Inflammatory macrophage (primary cell): ENCODE results near the gene AP3M1.
A peak's percentile ranks its signal among the peaks of the same experiment; 100 is the strongest.

Source experiments
- DNase-seq, 2 donors: peaks; one replicate each; pipeline ENCODE4 v3.0.0-alpha.2; 2020 to 2022

AP3M1 gene

DNA sequence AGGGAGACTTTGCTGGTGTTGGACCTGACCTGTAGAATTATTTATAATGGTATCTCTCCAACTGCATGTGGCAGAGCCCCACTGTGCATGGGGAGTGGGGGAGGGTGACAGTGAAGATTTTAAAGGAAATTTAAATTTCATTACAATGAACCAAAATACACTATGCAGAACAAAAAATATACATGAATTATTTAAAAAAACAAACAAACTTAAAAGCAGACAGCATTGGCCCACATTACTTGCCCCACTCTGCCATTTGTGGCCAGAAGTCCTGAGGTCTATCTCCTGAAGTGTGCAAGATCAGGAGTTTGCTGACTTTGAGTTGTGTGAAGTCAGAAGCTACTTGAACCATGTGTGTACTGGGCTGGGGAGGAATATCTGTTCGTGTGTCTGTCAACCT is 40.5 kb downstream of the AP3M1 start:
- DNase-seq, result no peak

DNA sequence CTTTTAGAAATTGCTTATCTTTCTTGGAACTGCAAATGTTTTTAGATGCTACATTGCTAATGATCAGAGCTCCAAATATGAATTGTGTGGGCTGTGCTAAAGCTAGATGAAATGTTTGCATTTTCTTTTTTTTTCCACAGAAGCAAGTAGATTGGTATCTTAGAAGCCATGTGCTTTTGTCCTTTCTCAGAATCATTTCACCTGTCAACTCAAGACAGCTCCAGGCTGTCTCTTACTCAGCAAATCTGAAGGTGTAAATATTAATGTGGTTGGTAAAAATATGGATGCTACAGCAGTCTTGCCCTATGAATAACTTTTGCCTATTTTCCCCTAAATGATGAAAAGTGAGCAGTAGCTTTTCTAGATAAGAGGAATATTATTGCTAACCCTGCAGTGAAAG is 41.2 kb downstream of the AP3M1 start:
- DNase-seq, result no peak

DNA sequence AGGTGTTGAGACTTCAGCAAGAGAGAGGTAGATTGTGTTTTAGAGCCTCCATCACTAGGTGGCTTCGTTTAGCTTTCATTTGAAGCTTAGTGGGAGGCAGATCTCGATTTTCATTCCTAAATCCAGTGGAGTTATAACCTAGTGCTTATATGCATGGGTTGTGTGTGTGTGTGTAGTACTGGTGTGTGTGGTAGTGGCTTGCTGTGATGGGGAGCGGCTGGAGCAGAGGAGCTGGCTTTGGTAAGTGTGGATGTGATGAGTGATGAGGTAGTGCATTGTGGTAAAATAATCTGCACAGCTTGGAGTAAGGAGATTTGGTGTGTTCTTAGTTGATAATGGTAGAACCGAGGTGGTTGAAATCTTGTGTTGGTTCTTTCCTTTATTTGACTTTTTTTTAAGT is 43.2 kb downstream of the AP3M1 start:
- DNase-seq, result no peak

DNA sequence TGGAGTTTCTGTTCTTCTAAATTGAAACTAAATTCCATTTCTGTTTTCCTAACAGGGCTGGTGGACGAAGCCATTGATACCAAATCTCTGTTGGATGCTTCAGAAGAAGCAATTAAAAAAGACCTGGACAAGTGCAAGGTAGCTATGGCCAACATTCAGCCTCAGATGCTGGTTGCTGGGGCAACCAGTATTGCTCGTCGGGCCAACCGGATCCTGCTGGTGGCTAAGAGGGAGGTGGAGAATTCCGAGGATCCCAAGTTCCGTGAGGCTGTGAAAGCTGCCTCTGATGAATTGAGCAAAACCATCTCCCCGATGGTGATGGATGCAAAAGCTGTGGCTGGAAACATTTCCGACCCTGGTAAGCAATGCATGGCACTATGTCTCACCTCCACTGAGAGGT is 45.6 kb downstream of the AP3M1 start:
- DNase-seq, result no peak

DNA sequence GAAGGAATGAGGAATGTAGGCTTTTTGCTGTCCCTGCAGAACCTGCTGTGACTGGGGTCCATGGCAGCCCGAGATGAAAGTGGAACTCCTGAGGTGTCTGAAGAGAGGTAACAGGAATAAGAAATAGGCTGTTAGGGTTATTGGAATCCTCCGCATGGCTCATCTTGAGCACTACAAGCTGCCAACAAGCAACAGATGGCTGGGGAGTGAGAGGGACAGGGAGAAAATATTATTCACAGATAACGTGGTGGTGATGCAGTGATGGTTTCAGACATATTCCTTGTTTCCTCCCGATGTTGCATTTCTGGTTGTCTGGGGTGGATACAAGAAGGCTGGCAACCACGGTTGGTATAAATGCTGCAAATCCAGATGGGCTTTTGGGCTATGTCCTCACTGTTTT is 46.1 kb downstream of the AP3M1 start:
- DNase-seq, result no peak

DNA sequence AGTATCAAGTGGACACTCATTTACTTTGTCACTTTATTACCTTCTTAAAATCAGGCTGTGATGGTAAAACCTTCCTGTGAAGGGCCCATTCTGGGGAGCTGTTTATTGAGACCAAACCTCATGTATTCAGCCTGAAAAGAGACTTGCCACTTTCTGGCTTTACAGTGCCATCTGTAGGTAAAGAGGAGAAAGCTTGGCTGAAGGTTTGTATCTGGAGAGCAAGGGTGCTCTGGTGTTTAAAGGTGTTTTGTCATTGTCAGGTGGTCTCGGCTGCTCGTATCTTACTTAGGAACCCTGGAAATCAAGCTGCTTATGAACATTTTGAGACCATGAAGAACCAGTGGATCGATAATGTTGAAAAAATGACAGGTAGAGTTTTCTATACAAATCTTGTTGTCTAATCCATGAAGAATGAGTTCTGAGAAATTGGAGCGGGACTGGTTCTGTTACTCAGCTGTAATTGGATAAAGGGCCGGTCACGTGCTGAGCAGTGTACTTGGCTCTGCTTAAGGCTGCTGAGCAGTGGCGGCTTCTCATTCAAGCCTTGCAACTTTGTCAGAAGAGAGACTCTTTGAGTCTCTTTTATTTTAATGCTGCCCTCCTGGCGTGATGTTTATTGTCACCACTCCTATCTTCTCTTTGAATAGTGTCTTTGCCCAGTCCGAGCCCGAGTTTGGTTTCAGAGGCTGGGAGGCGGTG is 46.9 kb downstream of the AP3M1 start:
- peak in 1 of 2 donors; percentile 13 for DNase-seq

DNA sequence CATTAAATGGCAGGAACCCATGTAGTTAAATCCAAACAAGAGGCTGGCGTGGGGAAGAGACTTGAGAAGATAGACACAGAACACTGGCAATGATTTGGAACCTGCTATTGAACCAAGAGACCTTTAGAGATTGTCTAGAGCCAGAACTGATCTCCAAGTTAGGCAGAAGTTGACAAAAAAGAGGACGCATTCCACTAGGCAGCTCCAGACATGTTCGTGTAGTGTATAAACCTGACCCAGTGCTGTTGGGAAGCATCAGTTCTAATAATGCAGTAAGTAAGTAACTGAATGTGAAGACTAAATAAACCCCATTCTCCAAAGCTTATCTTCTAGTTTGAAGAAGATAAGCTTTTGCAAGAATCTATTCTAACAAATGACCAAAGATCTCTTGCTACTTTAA is 50.8 kb downstream of the AP3M1 start:
- no peak for DNase-seq

DNA sequence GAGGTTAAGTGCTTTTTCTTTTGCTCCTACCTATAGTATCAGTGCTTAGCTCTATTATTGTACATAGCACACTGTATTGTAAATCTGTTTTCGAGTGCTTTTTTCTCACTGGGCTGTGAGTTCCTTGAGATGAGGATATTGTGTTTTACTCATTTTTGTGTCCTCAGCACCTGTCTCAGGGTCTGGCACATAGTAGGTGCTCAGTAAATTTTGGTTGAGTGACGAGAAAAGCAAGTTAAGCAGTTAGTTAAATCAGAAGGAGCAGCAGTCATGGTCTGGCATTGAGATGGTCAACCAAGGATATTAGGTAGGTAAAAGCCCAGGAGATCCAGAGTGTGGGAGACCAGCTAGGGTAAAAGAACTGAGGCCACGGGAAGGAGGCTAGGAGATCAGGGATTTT is 51.2 kb downstream of the AP3M1 start:
- DNase-seq, result no peak

DNA sequence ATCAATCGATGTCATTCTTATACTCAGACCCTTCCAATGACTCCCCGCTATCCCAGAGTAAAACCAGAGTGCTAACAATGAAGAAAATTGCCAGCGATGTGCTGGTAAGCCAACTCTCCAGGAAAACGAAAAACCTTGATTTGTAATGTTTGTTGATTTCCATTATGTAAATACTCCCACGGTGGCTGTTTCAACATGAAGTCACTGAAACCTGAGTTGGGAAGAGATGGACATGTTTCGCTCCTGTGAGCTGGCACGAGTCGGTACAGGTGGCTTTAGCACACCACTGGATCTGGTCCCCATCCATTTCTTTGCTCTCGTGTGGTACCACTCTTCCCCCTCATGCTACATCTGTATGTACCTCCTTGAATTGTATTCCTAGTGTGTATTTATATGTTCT is 52.9 kb downstream of the AP3M1 start:
- DNase-seq, result no peak

DNA sequence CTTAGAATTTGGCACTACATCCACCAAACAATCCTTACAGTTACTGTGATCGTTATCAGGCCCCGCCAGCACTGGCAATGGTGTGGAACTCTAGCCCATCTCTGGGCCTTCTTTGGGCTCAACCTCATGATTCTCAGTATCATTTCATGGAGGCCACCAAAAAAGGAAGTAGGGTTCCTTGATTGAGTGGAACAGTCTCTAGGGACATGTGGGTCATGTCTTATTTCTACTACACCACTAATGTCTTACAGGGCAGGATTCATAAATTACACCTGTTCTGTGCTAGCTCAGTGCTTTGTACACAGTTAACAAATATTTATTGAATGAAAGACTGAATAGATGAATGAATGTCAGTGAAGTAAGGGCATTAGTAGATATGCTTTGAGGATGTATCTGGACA is 53.9 kb downstream of the AP3M1 start:
- no peak for DNase-seq

DNA sequence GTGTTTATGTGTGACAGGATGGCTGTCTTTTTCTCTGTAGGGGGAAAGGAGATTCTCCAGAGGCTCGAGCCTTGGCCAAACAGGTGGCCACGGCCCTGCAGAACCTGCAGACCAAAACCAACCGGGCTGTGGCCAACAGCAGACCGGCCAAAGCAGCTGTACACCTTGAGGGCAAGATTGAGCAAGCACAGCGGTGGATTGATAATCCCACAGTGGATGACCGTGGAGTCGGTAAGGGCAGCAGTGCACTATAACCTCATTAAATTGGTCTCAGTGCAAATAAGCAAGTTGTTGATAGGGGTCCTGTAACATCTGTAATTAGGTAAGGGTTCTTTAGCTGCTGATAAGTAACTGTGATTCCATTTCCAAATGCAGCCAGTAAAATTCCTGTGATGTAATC is 56.4 kb downstream of the AP3M1 start:
- no peak for DNase-seq

DNA sequence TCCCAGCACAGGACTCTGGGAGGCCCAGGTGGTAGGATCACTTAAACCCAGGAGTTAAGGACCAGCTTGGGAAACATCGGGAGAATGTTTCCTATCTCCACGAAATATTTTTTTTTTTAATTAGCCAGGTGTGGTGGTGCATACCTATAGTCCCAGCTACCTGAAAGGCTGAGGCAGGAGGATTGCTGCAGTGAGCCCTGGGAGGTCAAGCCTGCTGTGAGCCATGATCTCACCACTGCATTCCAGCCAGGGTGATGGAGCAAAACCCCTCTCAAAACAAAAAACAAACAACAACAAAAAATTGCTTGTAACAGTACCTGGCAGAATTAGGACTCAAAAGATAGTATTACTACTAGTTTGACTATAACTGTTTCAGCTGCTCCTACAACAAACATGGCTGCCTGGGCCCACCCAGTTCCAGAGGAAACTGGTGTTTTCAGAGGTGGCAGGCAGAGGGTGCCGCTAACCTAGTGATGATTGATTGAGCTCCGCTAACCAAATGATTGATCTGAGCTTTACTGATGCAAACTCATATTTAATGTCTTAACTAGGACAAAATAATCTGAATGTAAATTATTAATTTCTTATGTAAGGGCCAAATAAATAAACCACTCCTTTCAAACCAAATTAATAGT is 57.0 kb downstream of the AP3M1 start:
- no peak for DNase-seq

DNA sequence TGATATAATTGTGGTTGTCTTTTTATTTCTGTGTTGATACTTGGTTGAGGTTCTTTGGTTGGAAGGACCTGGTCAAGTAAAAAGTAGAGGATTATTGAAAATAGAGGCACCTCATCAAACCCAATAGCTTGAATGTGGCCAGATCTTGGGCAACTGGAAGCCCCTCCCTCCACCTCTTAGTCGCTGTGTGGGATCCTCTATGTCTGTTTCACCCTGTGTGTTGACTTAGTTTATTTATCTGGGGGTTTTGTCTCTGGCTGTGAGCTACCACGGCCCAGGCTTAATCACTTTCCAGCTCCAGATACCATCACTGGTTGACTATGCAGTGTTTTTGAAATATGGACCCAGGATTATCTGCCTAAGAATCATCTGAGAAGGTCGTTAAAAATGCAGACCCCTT is 58.3 kb downstream of the AP3M1 start:
- DNase-seq, result no peak

DNA sequence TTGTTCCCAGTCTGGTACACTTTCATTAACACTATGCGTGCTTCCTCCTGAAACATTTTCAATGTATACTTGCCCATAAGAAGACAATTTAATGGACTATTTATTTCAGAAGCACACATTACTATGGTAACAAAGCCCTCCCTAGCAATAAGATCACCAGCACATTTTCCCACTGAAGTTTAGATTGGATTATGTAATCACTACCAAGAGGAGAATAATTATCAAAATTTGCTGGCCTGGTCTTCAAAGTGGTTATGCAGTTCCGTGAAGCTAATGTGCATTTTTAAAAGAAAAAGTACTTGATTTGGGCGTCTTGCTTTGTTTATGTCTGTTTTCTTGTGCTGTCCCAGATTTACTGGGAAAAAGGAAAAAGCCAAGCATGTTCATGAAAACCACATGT is 61.9 kb downstream of the AP3M1 start:
- DNase-seq, result no peak

DNA sequence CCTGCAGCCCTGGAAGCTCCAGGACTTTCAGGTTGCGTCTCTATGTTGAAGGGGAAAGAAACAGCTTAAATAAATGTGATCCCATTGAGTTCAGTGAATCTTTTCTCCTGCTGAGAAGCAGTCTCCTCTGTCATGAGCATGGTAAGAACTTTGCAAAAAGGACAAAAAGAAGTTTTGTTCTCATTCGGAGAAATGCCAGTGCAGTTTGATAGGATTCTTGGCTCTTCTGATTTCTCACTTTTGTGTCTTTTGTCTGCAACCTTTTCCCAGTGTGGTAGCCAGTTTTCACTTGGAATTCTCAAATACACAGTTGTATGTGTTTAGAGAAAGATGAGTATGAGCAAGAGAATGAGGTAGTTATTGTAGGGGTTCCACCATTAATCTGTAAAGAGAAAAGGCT is 64.3 kb downstream of the AP3M1 start:
- DNase-seq, result no peak

DNA sequence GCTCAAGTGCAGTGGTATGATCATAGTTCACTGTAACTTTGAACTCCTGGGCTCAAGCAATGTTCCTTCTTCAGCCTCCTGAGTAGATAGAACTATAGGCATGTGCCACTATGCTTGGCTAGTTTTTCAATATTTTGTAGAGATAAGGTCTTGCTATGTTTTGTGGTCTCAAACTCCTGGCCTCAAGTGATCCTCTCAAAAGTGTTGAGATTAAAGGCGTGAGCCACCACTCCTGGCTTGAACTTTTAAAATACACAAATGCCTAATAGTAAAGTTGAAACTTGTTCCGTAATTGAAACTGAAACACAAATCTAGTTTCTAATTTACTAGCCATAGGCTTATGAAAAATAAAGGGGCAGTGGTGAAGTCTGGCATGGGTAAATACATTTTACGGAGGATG is 65.7 kb downstream of the AP3M1 start:
- no peak for DNase-seq

DNA sequence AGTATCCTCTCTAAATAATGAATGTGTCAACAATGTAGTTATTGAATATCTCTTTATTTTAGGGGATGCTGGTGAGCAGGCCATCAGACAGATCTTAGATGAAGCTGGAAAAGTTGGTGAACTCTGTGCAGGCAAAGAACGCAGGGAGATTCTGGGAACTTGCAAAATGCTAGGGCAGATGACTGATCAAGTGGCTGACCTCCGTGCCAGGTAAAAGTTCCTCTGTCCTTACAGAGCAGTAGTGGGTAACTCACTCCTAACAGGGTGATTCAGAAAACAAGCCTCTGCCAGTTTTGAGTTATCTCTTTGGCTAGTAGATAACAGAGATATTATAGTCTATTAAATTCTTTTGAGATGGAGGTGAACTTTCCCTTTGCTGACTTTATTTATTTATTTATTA is 67.3 kb downstream of the AP3M1 start:
- no peak for DNase-seq

DNA sequence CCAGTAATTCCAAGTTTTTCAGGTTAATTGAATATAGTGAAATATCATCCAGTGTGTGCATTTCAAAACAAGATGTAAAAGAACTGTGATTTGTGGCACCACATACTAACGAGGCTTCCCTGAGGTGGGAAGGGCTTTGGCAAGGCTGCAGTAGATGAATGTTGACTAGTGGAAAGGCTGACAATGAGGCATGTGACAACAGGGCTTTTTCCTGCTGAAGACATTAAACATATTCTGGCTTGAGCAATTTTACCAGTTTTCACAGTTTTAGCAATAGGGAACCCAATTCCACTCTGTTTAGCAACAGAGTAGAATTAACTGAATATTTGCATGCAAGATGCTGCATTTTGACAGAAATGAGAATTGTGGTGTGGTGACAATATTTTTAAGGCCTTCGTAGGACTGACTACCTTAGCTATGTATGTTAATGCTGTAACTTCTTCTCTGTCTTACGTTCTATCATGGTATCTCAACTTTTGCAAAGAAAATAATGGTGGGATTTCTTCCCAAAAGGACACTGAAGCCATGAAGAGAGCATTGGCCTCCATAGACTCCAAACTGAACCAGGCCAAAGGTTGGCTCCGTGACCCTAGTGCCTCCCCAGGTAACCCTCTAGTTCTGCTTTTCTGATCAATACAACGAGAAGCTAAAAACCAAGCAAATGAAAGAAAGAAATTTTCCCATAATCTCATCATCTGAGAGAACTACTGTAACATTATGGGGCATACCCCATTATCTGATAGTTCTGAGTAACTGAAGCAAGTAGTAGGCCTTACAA is 68.5 kb downstream of the AP3M1 start:
- peak; percentile 81 for DNase-seq

DNA sequence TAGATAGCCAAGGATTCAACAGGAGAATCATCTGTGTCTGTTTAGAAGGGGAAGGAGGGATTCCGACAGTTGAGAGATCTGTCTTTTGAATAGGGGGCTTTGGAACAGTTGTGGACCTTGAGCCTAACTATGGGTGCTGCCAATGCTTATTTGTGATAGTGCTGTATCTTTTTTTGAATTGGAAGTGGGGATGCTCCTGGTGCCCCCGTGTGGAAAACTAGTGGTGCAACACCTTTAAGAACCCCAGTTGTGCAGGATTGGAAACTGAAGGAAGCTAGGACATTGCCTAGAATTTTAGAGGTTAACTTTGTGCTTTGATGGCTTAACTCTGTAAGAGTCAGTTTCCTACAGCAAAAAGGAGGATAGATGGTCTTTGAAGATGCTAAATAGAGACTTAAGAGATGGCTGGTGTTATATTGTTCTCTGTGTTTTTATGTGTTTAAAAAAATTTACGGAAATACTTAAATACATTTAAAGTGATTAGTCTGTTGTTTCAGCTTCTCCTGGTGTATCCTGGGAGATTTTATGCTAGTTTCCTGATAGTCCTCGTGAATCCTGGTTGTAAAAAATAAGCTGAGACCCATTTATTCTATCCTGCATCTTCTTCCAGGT is 69.3 kb downstream of the AP3M1 start:
- DNase-seq, result peak; percentile 46 to 59

DNA sequence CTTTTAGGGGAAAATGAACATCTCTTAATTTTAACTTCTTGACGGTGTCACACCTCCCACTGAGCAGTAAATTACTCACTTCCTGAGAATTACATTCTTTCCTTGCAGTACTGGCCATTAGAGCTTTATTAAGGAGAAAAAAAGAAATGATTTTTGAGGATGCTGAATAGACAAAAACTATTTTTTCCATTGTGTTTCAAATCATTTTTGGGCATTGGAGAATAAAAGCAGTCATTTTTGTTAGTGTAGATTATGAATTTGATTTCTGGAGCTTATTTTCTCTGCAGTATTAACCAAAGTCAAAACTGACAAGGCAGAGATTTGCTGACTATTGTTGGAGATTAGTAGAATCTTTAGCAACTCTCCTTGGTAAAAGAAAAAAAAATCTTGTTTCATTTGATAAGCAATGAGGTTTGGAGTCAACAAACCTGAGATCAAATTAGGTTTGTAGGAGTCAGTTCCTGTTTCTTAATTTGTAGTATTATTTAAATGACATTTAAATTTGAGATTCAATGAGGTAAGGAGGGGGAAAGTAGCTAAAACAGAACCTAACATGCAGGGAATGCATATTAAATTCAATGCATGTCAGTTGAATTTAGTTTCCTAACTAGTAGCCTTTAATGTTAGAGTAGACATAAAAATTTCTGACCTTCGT is 70.6 kb downstream of the AP3M1 start:
- no peak for DNase-seq

DNA sequence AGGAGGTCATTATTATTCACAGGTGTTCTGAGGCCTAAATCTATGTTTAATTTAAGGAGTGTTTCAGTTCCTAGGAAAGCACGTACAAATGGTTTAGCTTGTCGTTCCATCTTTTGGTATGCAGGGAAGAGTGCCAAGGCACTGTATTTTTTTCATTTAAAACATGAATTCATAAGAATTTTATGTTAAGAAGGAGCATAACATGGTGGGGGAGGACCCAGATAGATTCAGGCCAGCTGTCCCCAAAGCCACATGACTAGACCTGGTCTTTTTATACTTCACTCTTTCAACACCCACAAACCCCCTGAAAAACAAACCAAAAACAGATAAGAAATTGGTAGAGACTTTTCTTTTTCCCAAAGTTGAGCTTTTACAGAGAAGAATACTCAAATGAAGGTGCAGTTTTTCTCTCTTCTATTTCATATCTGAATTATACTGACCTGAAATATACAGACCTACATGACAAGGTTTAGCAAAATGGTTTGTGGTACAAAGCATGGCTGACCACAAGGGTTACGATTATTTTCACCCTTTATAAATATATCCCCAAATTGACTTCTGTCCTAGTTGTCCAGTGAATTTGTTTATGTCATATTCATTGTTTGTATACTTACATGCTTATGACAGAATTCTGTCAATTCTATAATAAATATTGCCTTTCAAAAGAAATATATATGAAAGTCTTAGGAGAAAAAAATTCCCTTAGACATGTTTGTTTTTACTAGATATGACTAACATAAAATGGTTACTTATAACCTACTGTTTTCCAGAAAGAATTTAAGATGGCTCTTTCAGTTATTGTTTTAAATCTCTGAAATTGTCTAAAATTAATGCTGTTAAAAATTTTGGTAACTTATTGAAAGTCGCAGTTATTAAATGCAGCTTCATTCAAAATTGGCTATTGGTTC is 71.3 kb downstream of the AP3M1 start:
- DNase-seq, result no peak

DNA sequence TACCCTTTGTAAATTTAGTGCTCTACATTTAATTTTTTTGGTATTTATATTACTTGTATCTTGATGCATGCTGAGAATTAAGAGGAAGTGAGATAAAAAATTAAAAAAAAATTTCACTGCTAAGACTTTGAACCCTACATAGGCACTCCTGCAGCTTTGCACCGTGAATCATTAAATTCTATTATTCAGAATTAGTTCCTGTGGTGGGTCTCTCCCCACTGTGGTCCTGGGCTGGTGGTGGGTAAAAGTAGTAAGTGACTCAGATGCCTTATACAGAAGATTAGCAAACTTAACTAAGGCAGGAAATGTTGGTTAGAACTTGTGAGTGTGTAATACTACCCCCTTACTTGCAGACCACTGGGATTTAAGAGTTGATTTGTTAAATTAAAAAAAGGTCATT is 72.6 kb downstream of the AP3M1 start:
- no peak for DNase-seq
